GM18907 (cell line): ENCODE results near the gene CHIT1.
"Not testable (repeated sequence)": the region's sequence is repeated elsewhere in the genome, so short reads cannot be mapped to it uniquely, and the experiment has no call there.

Experiments
- ATAC-seq: cut with Tn5 transposase; IDR thresholded peaks from one replicate; pipeline ENCODE4 v1.9.1; 2021; ENCODE audit warnings: mild to moderate bottlenecking, moderate library complexity; ENCODE audit not compliant: unreplicated experiment

CHIT1 gene

DNA sequence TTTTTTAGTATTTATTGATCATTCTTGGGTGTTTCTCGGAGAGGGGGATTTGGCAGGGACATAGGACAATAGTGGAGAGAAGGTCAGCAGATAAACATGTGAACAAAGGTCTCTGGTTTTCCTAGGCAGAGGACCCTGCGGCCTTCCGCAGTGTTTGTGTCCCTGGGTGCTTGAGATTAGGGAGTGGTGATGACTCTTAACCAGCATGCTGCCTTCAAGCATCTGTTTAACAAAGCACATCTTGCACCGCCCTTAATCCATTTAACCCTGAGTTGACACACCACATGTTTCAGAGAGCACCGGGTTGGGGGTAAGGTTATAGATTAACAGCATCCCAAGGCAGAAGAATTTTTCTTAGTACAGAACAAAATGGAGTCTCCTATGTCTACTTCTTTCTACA is 36.7 kb upstream of the CHIT1 start:
- not testable (repeated sequence) for ATAC-seq

DNA sequence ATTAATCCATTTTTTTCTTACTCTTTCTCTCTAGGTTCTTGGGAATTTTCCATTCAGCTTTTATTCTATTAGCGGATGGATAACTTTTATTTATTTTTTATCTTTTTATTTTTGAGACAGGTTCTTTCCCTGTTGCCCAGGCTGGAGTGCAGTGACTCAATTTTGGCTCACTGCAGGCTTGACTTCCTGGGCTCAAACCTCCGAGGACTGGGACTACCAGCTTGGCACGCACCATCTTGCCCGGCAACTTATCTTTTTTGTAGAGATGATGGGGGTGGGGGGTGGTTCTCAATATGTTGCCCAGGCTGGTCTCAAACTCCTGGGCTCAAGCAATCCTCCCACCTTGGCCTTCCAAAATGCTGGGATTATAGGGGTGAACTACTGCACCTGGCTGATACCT is 36.1 kb upstream of the CHIT1 start:
- ATAC-seq: no peak

GRCh38 chr1:203264052-203264501 is 34.6 kb upstream of the CHIT1 start:
- ATAC-seq: no peak

DNA sequence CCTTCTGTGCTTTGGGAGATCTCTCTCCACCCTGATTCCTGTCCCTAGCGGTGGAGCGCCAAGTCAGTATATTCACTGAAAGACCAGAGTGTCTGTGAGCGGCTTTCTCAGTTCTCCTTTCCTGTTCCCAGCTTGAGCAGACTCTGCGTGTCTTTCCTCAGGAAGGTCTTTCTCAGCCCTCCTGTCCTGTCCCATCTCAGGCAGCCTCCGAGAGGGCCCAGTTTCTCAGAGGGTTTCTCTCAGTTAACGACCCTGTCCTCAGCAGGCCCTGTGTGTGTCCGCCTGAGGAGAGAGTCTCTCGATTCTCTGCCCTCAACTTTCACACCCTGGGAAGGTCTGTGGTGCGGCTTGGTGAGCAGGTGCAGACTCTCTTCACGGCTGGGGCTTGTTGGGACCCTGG is 34.0 kb upstream of the CHIT1 start:
- ATAC-seq: no peak

GRCh38 chr1:203256636-203257035 is 27.2 kb upstream of the CHIT1 start:
- ATAC-seq: not testable (repeated sequence)

DNA sequence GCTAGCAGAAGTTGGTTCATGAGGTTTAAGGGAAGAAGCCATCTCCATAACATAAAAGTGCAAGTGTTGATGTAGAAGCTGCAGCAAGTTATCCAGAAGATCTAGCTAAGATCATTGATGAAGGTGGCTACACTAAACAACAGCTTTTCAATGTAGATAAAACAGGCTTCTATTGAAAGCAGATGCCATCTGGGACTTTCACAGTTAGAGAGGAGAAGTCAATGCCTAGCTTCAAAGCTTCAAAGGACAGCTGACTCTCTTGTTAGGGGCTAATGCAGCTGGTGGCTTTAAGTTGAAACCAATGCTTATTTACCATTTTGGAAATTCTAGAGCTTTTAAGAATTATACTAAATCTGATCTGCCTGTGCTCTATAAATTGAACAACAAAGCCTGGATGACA is 25.3 kb upstream of the CHIT1 start:
- not testable (repeated sequence) for ATAC-seq

- ATAC-seq: no peak
These were observed 23.2 kb upstream of the CHIT1 start for GRCh38 chr1:203252678-203253077.

DNA sequence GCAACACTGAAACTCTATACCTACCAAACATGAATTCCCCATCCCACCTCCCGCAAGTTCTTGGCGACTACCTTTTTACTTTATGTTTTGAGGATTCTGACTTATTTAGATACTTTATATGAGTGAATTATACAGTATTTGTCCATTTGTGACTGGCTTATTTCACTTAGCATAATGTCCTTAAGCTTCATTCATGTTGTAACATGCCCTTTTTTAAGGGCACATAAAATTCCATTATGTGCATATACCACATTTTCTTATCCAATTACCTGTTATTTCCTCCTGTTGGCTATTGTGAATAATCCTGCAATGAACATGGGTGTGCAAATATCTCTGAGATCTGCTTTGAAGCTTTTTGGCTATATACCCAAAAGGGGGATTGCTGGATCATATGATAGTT is 22.0 kb upstream of the CHIT1 start:
- no peak for ATAC-seq

GRCh38 chr1:203250911-203251310 is 21.4 kb upstream of the CHIT1 start:
- ATAC-seq: no peak

- ATAC-seq: no peak
These were observed 15.3 kb upstream of the CHIT1 start for GRCh38 chr1:203244776-203245175.

DNA sequence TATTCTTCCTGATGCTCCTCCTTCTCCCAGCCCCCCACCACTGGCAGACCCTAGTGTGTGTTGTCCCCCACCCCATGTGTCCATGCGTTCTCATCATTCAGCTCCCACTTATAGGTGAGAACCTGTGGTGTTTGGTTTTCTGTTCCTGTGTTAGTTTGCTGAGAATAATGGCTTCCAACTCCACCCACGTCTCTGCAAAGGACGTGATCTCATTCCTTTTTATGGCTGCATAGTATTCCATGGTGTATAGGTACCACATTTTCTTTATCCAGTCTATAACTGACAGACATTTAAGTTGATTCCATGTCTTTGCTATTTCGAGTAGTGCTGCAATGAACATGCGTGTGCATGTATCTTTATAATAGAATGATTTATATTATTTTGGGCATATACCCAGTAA is 12.2 kb upstream of the CHIT1 start:
- not testable (repeated sequence) for ATAC-seq

DNA sequence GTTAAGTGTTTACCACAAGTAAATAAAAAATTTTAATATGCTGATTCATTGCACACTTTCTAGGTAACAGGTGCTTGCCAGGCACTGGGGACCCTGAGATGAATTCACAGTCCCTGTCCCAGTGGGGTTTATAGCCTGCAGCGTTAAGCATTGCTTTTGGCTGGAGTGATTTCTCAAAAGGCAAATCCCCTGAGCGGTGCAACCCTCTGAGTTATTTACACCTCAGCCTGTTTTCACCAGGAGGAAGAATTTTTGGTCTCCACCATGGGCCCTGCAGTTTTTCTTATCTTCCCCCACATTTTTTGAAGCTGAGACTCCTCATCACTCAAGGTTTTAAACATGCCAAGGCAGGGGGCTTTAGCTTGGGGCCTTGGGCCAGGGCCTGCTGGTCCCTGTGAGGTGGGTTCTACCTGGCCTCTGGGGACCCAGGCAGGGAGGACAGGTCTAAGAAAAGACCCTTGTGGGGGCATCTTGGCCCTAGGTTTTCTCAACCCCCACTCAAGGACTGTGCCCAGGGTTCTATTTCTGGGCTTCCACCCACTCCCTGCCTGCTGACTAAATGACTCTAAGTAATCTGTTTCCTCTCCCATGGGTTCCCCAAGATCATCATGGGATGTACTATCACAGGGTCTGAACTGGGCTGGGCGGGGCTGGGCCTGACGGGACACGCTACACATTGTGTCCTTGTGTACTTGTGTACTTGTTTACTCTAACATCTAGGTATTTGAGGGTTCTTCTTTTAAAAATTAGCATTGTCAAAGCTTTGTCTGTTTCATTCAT is 10.2 kb upstream of the CHIT1 start:
- ATAC-seq: no peak

DNA sequence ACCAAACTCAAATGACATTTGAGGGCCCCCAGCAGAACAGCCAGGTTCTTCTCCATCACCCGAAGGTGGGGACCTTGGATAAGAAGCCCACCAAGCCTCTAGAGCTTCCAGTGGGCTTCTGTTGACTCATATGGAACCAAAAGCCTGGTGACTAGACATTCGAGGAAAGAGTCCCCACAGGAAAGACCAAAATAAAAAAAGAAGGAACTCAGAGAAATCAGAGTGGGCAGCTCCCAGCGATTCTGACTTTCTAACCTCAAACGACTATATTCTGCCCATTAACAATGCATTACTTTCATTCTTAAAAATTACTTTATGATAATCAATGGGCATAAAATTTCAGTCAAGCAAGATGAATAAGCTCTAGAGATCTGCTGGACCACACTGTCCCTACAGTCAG is 9.6 kb upstream of the CHIT1 start:
- ATAC-seq: no peak

DNA sequence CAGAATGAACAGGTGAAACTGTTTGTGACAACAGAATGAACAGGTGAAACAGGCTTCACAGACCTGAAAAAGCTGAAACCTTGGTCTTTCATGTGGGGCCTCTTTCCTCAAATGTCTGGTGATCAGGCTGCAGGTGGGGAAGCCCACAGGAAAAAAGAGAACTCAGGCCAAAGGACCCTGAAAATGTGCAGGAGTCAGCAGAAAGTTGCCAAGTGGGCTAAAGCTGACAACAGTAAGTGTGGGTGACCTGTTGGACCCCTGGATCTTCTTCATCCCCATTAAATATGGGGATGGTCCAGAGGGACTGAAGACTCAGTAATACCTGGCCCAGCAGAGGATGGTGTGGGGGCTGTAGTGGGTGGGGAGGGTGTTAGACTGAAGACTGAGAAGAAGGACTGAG is 9.1 kb upstream of the CHIT1 start:
- ATAC-seq: no peak

- not testable (repeated sequence) for ATAC-seq
These were observed 5.4 kb upstream of the CHIT1 start for GRCh38 chr1:203234901-203235300.

DNA sequence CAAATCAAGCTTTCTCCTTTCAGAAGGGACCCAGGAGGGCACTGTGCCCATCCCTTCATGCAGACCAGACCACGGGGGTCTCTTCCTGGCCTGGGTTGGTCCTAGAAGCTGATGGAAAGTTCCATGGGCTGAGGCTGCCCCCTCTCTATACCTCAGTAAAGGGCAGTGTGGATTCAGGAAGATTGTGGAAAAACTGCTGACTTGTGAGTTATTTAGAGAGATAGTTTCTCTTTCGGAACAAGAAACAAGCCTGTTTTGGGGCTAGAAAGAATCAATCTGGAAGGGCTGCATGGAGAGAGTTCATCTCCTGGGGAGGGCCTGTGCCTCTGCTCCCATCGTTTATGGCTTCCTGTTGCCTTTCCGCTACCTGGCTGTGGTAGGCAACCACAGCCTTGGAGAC is 803 bp downstream of the CHIT1 start:
- ATAC-seq: no peak

DNA sequence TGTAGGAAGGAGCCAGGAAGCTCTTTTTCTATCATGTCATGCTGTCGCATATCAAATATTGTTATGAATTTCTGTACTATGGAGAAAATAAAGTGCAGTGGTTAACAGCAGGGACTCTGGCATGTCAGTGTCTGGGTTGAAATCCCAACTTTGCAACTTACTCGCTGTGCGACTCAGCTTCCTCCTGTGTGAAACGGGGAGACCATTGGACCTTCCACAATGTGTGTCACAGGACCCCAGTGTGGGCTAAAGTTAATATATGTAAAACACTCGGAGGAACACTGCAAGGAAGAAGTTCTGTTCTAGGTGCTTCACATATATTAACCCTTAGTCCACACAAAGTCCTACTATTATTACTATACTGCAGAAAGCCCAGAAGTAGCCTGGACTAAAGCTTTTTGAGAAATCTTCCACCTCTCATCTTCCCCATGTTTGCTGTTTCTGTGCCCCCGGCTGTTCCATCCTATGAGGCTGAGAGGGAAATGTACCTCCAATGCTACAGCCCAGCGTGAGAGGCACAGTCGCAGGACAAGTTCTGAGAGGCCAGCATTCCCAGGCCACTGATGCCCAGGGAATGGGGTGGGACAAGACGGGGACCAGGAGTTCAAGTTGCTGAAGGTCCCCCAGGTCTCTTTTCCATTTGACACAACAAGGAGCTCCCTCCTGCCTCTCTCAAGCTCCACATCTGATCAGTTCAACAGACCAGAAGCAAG is 1.9 kb downstream of the CHIT1 start:
- ATAC-seq: no peak

DNA sequence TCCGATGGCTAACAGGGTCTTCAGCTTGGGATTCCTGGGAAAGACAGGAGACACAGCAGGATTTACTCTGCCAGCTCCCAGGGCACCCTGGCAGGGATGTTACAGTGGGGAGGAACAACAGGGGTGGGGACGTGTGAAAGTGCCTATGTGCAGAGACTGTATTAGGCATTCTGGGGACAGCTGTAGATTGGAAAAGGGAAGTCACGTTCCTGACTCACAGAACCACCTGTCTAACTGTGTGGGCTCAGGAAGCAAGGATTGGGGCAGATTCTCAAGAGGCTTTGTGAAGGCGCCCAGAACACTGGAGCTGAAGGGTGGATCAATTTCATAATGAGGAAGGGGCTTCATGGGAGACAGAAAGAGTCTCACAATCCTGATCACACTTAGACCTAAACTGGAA is 4.4 kb downstream of the CHIT1 start:
- ATAC-seq: no peak

DNA sequence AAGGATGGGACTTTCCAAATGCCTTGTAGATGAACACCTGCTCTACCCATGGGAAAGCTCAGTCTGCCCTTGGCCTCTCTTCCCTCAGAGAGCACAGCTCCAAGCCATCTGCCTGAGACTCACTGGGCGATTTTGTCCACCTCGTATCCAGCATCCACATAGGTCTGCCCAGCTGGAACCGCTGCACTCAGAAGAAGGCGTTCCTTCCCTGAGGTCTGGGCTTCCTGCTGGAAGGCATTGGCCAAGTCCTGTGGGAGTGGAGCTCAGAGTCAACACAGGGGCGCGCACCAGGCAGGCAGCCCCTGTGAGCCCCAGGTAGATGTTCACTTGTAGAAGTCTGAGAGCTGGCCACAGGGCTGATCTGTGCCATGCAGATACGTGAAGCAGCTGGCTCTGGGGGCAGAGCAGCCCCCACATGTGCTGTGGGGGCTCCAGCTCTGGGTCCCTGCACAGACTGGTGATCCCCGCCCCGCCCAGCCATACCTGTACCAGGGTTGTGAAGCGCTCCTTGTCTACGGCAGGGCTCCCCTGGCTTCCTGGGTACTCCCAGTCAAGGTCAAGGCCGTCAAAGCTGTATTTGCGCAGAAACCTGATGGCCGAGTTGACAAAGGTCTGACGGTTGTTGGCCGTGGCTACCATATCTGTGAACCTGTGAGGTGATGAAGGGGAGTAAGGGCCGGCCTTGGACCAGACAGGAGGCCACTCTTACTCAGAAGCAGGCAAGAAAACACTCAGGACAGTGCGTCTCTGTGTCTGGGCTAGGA is 6.3 kb downstream of the CHIT1 start:
- ATAC-seq: no peak

DNA sequence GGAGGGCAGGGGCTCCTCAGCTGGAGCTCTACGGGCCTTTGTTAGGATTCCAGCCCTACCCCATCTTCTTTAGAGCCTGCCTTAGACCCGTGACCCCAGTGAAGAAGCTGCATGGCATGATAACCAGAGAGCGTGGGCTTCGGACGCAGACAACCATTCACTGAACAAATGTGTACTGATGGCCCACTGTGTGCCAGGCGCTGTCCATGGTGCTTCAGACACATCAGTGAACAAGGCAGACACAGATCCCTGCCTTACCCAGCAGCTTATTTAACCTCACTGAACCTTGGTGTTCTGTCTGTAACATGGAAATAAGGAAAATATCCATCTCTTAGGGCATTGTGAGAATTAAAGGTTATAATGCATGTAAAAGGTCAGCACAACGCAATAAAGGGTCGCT is 9.5 kb downstream of the CHIT1 start:
- no peak for ATAC-seq

DNA sequence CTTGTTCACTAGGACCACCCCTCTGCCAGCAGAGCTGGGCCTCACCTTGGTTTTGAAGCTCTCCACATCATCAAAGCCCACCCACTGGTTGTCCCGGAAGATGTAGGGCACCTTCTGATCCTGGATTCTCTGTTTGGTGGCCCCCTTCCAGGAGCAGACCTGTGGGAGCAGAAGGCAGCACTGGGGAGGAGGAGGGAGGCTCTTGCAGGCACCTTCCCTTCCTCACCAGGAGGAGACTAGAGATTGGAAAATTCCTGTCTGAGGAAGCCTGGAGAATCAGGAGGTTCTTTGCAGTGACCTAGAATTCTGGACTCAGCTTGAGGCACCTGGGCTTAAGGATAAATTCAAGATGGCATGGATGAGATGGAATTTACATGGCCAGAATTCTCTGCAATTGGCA is 10.3 kb downstream of the CHIT1 start:
- no peak for ATAC-seq

GRCh38 chr1:203217668-203218067 is 11.8 kb downstream of the CHIT1 start:
- ATAC-seq: no peak
